Activated naive CD8-positive, alpha-beta T cell treated with anti-CD3 and anti-CD28 coated beads, Interleukin-2, amount 50 U/mL, for 24 hours (primary cell): ENCODE data around the gene TEAD1.

Experiments
- ATAC-seq: fragments of 150-1000 bp; cut with Tn5 transposase; one replicate; pipeline ENCODE4 v1.10.0; 2021
- DNase-seq: peaks from one replicate; pipeline ENCODE4 v3.0.0; 2021
- H3K27ac Mint-ChIP-seq: one replicate; pipeline ENCODE4 v1.8.0; 2021; ENCODE audit warnings: mild to moderate bottlenecking, mixed read lengths
- H3K27me3 Mint-ChIP-seq: one replicate; pipeline ENCODE4 v1.8.0; 2021; ENCODE audit warnings: mixed read lengths
- H3K36me3 Mint-ChIP-seq: one replicate; pipeline ENCODE4 v1.8.0; 2021; ENCODE audit warnings: low read depth, mixed read lengths
- H3K4me1 Mint-ChIP-seq: one replicate; pipeline ENCODE4 v1.8.0; 2021; ENCODE audit warnings: mixed read lengths
- H3K4me3 Mint-ChIP-seq: one replicate; pipeline ENCODE4 v1.8.0; 2021; ENCODE audit warnings: mild to moderate bottlenecking, moderate library complexity, mixed read lengths
- H3K9me3 Mint-ChIP-seq: one replicate; pipeline ENCODE4 v1.8.0; 2021; ENCODE audit warnings: mixed read lengths

The TEAD1 gene

DNA sequence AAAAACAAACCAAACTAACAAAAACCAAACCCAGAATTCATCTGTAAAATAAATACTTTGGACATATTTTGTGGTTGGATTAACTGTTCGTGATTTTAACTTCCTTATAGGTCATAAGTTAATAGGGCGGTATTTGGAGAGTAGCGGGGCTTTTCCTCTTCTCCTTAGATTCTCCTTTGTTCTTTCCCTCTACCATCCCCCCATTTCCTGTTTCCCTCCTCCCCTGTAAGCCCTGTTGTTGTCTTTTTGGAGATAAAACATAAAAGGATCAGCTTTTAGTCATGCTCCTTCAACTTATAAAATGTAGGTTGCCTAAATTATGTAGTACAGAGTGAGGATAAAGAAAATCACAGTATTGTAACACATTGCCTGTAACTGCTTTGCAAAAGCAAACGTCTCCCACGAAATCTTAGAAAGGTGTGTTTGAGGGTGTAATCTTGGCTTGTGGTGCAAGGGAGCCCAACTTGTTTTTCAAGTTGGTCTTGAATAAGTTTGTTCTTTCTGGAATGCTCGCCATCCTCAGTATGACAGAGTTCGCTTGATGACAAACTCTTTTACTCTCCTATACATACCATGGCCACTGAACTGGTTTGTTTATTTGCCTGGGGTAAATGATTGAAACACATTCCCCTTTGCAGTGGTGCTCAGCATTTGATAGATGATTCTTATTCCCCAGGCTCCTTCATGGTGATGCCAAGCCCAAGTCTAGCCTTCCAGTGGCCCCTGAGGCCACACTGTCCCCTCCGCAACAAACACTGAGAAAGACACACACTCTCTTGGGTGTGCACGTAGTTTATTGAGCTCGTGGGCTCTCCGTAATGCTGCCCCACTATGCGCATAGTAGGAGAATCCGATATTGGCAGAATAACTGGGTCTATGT is 49.4 kb downstream of the TEAD1 start:
- Mint-ChIP-seq H3K4me1 (no peaks in the 10 kb centered on the region), H3K27ac (no peak overlapping the region), H3K36me3 (no peaks in the 10 kb centered on the region), H3K9me3 (no peaks in the 10 kb centered on the region), H3K27me3 (peaks cover 60% of the 10 kb centered on the region), H3K4me3 (no peak overlapping the region)
- ATAC-seq = no peak
- no peak for DNase-seq

- DNase-seq (no peak), ATAC-seq (no peak)
- Mint-ChIP-seq H3K4me3 (no peak overlapping the region), H3K27ac (no peak overlapping the region), H3K36me3 (no peaks in the 10 kb centered on the region), H3K4me1 (no peaks in the 10 kb centered on the region), H3K9me3 (no peaks in the 10 kb centered on the region), H3K27me3 (peaks cover 57% of the 10 kb centered on the region)
These were observed 50.3 kb downstream of the TEAD1 start for GRCh38 chr11:12724301-12725054.

DNA sequence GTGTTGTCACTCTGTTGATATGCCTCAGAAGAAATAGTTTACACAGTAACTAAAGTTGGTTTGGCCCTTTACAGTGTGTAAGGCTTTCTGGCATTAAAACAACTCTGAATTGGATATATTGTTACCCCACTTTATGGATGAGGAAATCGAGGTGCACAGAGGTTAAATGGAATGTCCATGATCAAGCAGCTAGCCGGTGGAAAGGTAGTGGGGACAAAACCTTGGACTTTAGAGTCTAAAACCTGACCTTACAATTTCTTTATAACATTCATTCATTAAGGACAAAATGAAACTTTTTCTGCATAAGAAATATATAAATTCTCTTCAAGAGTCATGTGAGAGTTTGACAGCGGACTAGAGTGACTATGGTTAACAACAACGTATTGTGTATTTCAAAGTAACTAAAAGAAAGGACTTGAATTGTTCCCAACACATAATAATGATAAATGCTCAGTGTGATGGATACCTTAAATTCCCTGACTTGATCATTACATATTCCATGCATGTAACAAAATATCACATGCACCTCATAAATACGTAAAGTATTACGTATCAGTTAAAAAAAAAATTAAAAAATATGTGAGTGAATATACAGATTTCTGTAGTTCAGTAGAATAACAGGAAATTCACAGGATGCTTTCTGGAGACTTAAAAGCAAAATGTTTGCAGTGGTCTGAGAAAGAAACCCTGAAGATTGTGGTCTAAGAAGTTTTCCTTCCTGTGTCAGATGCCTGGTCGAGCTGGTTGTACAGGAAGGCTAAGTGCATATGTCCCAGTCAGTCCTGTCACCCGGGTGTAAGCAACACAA is 51.0 kb downstream of the TEAD1 start:
- H3K27ac Mint-ChIP-seq = no peak overlapping the region
- DNase-seq (no peak), ATAC-seq (no peak)
- H3K9me3 Mint-ChIP-seq = no peaks in the 10 kb centered on the region
- no peak overlapping the region for H3K4me3 Mint-ChIP-seq
- peaks cover 51% of the 10 kb centered on the region for H3K27me3 Mint-ChIP-seq
- no peaks in the 10 kb centered on the region for H3K36me3 Mint-ChIP-seq
- H3K4me1 Mint-ChIP-seq = no peaks in the 10 kb centered on the region

DNA sequence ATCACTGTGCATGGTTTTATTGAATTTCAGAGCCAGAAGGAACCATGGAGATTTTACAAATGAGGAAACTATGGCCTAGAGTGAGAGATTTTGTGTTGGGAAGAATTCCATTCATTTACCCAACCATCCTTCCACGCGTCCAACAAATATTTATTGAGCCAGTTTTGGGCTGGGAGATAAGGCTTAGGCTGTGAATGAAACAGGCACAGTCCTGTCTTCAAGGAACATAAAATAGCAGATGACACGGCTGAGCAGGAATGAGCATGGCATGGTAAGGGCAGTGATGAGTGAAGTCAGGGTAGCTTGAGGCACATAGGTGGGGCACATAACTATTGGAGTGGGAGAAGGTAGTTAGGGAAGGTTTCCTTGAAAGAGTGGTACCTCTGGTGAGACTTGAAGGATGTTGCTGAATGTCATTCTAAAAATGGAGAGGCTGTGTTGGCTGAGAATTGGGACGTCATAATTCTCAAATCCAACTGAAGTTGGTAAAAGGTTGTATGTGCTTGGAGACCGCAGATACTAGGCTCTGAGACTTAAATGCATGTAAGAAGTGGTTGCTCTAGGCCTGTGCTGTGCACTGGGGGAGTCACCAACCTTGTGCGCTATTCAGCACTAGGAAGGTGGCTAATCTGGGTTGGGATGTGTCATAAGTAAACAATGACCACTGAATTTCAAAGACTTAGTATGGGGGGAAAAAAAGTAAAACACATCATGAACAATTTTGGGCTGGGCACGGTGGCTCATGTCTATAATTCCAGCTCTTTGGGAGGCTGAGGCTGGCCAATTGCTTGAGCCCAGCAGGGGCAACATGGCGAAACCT is 51.9 kb downstream of the TEAD1 start:
- Mint-ChIP-seq H3K27ac (no peak overlapping the region), H3K4me1 (no peaks in the 10 kb centered on the region), H3K27me3 (peaks cover 46% of the 10 kb centered on the region), H3K4me3 (no peak overlapping the region), H3K36me3 (no peaks in the 10 kb centered on the region), H3K9me3 (no peaks in the 10 kb centered on the region)
- no peak for DNase-seq
- ATAC-seq = no peak

- DNase-seq = no peak
- no peaks in the 10 kb centered on the region for H3K4me1 Mint-ChIP-seq
- no peak for ATAC-seq
- no peak overlapping the region for H3K27ac Mint-ChIP-seq
- H3K36me3 Mint-ChIP-seq = no peaks in the 10 kb centered on the region
- H3K9me3 Mint-ChIP-seq = no peaks in the 10 kb centered on the region
- no peak overlapping the region for H3K4me3 Mint-ChIP-seq
- H3K27me3 Mint-ChIP-seq = peaks cover 32% of the 10 kb centered on the region
These were observed 53.5 kb downstream of the TEAD1 start for GRCh38 chr11:12727563-12728211.

- Mint-ChIP-seq H3K9me3 (no peaks in the 10 kb centered on the region), H3K27me3 (peaks cover 28% of the 10 kb centered on the region), H3K27ac (no peak overlapping the region), H3K4me3 (no peak overlapping the region), H3K36me3 (no peaks in the 10 kb centered on the region), H3K4me1 (no peaks in the 10 kb centered on the region)
- no peak for ATAC-seq
- no peak for DNase-seq
These were observed 54.2 kb downstream of the TEAD1 start for GRCh38 chr11:12728417-12728816.

- Mint-ChIP-seq H3K36me3 (no peaks in the 10 kb centered on the region), H3K27ac (no peak overlapping the region), H3K9me3 (no peaks in the 10 kb centered on the region), H3K27me3 (peaks cover 18% of the 10 kb centered on the region), H3K4me3 (no peak overlapping the region), H3K4me1 (no peaks in the 10 kb centered on the region)
- no peak for DNase-seq
- no peak for ATAC-seq
These were observed 55.7 kb downstream of the TEAD1 start for GRCh38 chr11:12729941-12730340.

DNA sequence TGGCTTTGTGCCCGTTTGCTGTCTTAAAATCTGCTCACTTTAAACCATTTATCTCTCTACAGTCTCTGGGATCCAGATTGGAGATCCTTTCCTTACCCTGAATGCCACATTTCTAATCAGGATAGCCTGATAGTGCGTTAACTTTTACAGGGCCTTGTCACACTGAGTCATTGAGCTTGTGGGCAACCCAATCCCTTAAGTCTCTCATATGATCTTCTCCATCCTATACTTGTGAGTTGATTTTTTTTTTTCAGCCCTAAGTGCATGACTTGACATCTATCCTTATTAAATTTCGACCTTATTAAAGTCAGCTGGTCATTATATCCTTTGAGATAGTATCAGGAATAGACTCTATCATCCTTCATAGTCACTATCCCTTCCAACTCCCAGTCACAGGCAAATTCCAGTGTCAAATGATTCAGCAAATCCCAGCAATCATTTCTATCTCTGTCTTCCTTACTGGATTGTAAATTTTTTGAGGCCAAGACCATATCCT is 57.7 kb downstream of the TEAD1 start:
- DNase-seq = no peak
- ATAC-seq = no peak
- no peak overlapping the region for H3K27ac Mint-ChIP-seq
- no peaks in the 10 kb centered on the region for H3K4me1 Mint-ChIP-seq
- H3K36me3 Mint-ChIP-seq = no peaks in the 10 kb centered on the region
- H3K9me3 Mint-ChIP-seq = no peaks in the 10 kb centered on the region
- H3K27me3 Mint-ChIP-seq = peaks cover 11% of the 10 kb centered on the region
- no peak overlapping the region for H3K4me3 Mint-ChIP-seq

- H3K36me3 Mint-ChIP-seq = no peaks in the 10 kb centered on the region
- H3K4me1 Mint-ChIP-seq = no peaks in the 10 kb centered on the region
- H3K27ac Mint-ChIP-seq = no peak overlapping the region
- no peak for DNase-seq
- no peak for ATAC-seq
- H3K9me3 Mint-ChIP-seq = no peaks in the 10 kb centered on the region
- no peak overlapping the region for H3K4me3 Mint-ChIP-seq
- peaks cover 6% of the 10 kb centered on the region for H3K27me3 Mint-ChIP-seq
These were observed 58.9 kb downstream of the TEAD1 start for GRCh38 chr11:12733091-12733490.

- Mint-ChIP-seq H3K4me1 (no peaks in the 10 kb centered on the region), H3K27ac (no peak overlapping the region), H3K9me3 (no peaks in the 10 kb centered on the region), H3K27me3 (peaks cover 12% of the 10 kb centered on the region), H3K4me3 (no peak overlapping the region), H3K36me3 (no peaks in the 10 kb centered on the region)
- DNase-seq (no peak), ATAC-seq (no peak)
These were observed 60.4 kb downstream of the TEAD1 start for GRCh38 chr11:12734625-12735024.

DNA sequence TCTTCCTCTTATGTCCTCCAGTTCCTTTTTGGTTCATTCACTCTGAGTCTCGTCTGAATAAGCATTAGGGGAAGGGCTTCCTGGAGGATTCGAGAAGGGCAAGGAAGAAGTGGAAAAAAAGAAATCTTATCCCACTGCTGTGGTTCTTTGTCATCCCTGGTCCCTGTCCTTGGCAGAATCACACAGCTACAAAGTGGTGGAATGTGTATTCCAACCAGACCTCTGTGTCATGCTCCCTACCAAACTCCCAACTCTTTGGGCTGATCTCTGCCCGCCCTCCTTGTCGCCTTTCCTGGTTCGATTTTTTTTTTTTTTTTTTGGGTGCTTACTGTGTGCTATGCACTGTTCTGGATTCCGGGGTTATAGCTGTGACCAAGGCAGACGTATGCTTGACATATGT is 61.0 kb downstream of the TEAD1 start:
- no peak for ATAC-seq

DNA sequence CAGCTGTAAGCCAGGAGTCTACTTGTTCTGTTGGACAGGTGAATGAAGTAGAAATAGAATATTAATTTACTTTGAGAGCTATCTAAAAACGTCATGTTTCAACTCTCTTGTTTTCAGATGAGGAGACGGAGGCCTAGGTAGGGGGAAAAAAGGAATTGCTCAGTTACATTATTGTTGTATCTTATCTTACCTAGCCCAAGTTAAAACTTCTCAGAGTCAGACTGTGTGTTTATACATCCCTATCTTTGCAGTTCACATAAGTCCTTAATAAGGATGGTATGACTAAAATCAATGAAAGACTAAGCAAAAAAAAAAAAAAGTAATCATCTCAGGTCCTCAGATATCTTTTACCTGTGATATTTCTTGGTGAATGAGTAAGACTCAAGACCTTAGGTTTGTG is 62.8 kb downstream of the TEAD1 start:
- H3K9me3 Mint-ChIP-seq = peaks cover 6% of the 10 kb centered on the region
- no peak overlapping the region for H3K27ac Mint-ChIP-seq
- ATAC-seq (no peak), DNase-seq (no peak)
- no peaks in the 10 kb centered on the region for H3K4me1 Mint-ChIP-seq
- H3K27me3 Mint-ChIP-seq = peaks cover 15% of the 10 kb centered on the region
- H3K36me3 Mint-ChIP-seq = peaks cover 4% of the 10 kb centered on the region
- no peak overlapping the region for H3K4me3 Mint-ChIP-seq

More for the DNA sequence above, 61.0 kb downstream of the TEAD1 start:
- Mint-ChIP-seq H3K4me1 (no peaks in the 10 kb centered on the region), H3K27ac (no peak overlapping the region), H3K36me3 (peaks cover 2% of the 10 kb centered on the region), H3K9me3 (peaks cover 3% of the 10 kb centered on the region), H3K4me3 (no peak overlapping the region), H3K27me3 (peaks cover 14% of the 10 kb centered on the region)
- no peak for DNase-seq

- DNase-seq = no peak
- Mint-ChIP-seq H3K27me3 (peaks cover 17% of the 10 kb centered on the region), H3K27ac (no peak overlapping the region), H3K4me1 (no peaks in the 10 kb centered on the region), H3K4me3 (no peak overlapping the region), H3K36me3 (peaks cover 4% of the 10 kb centered on the region), H3K9me3 (peaks cover 6% of the 10 kb centered on the region)
- no peak for ATAC-seq
These were observed 67.5 kb downstream of the TEAD1 start for GRCh38 chr11:12741671-12742216.
